GM19397 (cell line): Measurements from ENCODE around the gene PFKFB2.

Experiments
- ATAC-seq: cut with Tn5 transposase; IDR thresholded peaks from one replicate; pipeline ENCODE4 v1.9.1; 2021; ENCODE audit warnings: mild to moderate bottlenecking, moderate library complexity; ENCODE audit not compliant: unreplicated experiment

The PFKFB2 gene

DNA sequence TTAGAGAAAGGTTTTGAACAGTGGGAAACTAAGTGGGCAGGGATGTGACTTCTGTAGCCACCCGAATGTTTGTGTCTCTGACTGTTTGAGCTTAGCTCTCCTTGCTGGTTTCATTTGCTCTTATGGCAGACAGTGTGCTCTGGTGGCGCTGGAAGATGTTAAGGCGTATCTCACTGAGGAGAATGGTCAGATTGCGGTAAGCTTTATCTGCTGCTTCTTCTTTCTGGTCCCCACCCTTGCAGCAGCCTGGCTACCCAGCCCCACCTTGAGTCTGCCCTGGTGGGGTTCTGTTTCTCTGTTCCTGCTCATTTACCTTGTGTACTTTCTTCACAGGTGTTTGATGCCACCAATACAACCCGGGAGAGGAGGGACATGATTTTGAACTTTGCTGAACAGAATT lies 9.9 kb downstream of the PFKFB2 start:
- ATAC-seq = no peak

GRCh38 chr1:207064561-207064960 lies 11.5 kb downstream of the PFKFB2 start:
- no peak for ATAC-seq

GRCh38 chr1:207067185-207067584 lies 14.1 kb downstream of the PFKFB2 start:
- no peak for ATAC-seq

GRCh38 chr1:207067665-207068064 lies 14.6 kb downstream of the PFKFB2 start:
- no peak for ATAC-seq

- ATAC-seq = no peak
Observed at GRCh38 chr1:207069061-207069460, 16.0 kb downstream of the PFKFB2 start.

DNA sequence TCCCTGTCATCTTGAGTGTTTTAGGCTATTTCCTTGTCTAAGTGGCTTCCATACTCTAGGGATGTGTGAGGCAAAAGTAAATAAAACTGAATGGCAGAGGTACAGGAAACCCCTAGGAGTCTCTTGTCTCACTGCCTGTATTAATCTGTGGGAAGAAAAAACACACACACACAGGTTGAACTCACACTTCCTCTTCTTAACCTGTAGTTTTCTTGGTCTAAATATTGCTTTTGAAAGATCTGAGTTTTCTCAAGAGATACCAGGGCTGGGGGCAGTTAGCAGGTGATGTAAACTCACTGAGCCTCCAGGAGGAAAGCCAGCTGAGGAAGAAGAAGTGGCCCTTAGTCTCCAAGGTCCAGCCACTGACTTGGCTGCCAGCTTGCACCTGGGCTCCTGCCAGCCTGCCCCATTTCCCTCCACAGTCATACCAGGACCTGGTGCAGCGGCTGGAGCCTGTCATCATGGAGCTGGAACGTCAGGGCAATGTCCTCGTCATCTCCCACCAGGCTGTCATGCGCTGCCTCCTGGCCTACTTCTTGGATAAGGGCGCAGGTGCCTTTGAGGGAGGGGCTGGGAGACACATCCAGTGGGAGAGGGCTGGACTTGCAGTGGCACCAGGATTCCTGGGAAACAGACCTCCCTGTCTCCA lies 16.9 kb downstream of the PFKFB2 start:
- ATAC-seq = no peak

GRCh38 chr1:207070811-207071210 lies 17.7 kb downstream of the PFKFB2 start:
- ATAC-seq = no peak

GRCh38 chr1:207071426-207071825 lies 18.4 kb downstream of the PFKFB2 start:
- ATAC-seq = no peak

DNA sequence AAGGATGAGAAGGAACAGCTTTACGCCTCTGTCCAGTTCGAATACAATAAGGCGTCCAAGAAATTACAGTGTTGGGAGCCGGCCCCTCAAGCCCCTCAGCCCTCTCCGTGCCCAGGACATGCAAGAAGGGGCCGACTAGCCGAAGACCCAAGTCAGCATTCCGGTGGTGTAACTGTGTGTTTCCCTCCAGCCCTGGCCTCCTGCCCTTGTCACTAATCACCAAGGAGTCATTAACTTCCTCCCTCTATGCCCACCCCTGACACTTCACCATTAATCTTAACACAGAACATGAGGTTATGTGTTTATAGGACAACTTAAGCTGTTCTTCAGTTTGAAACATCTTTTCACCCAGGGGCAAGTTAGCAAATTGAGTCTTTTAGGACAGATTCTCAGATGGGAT lies 19.2 kb downstream of the PFKFB2 start:
- ATAC-seq = no peak

DNA sequence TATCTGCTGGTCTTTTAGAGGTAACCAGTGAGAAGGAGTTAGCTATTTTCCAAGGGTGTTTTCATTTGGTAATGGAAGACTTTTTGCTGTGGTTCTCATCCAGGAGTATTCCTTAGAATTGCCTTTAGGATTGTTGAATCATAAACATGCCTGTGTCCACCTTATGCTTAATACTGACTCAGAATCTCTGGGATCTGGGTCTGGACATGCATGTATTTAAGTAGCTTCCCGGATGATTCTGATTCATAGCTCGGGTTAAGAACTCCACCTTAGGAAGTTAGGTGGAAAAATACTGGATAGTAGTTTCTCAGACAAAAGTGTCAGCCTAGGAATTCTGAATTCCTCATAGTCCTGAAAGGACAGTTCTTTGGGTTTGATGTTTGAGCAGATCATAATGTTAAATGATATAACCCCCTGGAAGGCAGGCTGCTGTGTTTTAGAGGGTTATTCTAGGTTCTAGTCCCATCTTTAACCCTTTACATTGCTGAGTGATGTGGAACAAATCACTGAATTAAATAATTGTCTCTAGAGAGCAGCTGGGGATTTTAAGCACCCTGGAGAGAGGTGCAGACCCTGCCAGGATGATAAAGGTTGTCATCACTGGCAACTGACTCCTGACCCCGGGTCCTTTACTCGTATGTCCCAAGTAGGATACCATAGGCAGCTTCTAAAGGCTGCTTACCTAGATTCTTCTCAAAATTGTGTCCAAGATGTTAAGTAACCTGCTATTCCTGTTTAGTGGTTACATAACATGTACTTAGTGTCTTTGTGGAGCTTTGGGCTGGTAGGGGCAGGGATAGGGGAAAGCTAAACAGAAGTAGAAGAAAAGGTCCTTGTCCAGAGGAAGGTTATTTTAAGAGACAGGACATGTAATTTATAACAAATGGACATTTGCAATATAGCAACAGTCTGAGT lies 21.1 kb downstream of the PFKFB2 start:
- ATAC-seq = no peak

- no peak for ATAC-seq
Observed at GRCh38 chr1:207076181-207076955, 23.3 kb downstream of the PFKFB2 start.

GRCh38 chr1:207077012-207077411 lies 23.9 kb downstream of the PFKFB2 start:
- ATAC-seq = no peak

DNA sequence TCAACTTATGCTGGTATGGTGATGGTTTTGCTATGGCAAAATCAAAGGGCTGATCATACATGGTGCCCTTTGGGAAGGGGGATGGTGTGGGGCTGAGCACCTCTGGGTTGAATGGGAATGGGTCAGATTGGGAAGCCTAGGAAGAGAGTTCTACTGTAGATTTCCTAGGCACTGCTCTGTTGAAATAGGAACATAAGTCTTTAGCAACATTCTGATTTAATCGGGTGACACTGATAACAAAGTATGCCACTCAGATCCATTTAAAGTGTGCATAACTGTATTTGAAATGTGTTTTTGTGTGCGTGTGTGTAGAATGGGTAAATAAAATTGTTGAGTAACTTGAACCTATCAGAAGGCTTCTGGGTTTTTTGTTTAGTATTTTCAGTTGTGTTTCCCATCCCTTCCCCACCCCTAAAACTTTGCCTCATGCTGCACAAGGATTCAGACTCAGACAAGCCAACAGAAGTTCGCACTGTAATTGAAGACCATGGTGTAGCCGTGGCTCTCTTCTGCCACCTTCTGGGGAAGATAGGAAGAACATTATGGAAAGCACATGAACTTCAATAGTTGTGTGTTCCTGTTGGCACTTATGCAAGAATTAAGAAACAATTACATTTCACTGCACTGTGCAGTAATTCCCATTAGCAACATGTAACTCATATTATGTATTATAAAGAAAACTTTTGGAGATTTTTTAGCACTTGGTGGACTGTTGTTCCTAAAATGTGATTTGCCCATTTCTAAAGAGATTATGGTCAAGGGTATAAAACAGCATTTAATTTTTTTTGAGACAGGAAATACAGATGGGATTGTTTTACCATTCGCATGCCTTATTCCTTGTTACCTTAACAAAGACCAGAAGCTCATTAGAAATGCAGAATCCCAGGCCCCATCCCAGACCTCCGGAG lies 24.6 kb downstream of the PFKFB2 start:
- ATAC-seq = no peak

DNA sequence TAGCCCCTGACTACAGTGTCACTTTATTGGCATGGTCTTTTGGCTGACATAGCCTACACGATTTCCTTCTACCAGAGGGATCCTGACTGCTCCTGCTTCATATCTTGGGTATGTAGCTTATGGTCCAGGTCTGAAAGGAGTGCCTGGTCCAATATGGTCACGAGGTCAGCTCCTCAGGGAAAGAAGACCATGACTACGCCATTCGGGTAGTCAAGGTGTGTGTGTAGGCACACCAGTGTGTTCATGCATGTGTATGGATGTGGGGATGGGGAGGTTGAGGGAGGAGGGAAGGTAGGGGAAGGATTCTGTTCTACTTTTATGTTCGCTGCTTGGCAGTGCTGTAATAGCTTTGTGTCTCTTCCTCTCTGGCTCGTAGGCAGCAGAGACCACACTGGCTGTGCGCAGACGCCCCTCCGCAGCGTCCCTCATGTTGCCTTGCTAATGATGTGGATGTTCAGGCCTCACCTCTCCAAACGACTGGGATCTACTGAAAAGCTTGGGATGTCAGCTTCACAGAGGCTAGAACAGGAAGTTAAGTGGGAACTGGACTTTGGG lies 25.6 kb downstream of the PFKFB2 start:
- ATAC-seq = no peak

GRCh38 chr1:207079706-207080241 lies 26.7 kb downstream of the PFKFB2 start:
- ATAC-seq = no peak

DNA sequence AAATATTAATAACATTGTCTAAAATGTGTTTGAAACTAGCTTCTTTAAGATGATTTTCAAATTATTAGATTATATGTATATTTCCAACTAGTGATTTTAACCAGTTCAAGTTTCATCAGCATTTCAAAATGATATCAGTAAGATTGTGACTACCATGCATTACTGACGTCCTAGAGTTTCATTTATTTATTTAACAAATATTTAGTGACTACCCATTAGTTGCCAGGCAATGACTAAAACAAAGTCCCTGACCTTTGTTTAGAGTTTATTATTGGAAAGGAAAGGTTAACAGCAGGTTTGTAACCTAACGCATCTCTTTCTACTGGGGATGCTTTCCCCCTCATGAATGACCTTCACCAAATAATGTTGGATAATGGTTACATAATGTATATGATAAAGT lies 28.0 kb downstream of the PFKFB2 start:
- no peak for ATAC-seq

- ATAC-seq = no peak
Observed at GRCh38 chr1:207081806-207082205, 28.7 kb downstream of the PFKFB2 start.

DNA sequence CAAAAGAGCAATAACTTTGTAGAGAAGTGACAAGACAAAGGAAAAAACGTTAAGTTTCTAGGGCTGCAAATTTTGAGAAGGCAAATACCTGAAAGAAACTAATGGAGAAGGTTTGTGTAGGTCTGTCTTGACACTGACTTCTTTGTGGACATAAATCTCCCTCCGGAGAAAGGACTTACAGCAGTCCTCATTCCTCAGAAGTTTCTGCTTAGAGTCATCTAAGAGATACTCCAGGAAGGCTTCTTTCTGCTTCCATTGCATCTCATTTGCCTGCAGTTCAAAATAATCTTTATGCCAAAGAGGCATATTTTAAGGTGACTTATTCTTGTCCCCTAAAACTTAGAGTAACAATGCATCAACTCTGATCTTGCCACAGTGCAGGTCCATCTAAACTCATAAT lies 31.2 kb downstream of the PFKFB2 start:
- ATAC-seq = no peak

DNA sequence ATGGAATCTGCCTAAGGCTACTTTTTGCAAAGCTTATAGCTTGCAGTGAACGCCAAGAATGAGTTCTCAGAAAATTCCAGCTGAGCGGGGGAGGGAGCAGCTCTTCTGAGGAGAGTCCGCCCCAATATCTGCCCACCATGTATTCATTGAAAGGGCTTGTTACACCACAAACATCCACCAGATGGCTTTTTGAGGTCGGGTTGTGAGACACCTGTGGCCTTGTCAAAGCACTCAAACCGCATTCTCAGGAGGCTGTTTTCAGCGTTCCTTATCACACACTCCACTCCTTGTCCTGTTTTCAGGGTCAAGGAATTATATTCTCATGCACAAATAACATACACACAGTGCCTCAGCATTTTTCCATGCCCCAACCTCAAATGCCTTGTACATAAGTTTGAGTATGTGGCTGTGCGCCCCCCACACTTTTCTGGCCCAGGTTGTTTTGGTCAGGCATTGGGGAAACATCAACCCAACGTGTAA lies 31.7 kb downstream of the PFKFB2 start:
- no peak for ATAC-seq

DNA sequence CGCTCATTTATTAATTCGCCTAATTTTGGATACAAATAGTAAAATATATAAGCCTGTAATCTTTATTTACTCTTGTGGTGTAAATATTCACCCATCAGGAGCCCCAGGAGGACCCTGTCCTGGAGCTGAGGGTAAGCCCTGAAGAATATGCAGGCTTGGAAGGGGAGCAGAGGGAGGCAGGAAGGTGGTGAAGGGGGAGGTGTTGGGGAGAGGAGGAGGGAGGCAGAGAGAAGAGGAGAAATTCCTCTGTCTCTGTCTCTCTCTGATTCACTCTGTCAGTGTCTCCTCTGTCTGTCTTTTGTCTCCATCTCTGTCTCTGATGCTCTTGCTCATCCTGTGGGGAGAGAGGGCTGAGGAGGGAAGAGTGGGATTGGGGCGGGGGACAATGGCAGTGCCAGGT lies 32.8 kb downstream of the PFKFB2 start:
- ATAC-seq = no peak
